ENCODE results near the gene PLXNB3.

DNA sequence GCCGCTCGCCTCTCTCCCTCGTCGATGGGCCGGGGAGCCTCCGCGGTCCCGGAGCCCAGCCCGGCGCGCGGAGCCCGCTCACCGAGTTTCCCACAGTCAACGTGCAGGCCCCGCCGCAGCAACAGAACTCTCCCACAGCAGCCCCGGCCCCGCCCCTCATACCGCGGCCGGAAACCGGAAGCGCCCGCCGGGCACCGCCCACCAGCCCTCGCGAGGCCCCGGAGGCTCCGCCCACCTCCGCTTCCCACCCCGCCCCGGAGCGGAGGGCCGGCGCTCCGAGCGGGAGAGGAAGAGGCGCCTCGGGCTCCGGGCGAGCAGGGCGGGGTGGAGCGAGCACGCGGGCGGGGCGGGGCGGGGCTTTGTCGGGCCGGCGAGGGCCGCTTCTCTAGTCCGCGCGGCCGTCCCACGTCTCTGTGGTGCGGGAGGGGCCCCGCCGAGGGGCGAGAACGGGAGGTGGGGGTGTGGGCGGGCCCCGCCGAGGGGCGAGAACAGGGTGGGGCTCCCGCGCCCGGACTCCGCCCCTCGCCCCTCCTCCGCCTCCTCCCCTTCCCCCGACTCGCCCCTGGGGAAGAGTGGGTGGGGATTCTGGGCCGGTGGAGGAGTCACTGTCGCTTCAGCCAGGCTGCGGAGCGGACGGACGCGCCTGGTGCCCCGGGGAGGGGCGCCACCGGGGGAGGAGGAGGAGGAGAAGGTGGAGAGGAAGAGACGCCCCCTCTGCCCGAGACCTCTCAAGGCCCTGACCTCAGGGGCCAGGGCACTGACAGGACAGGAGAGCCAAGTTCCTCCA is 39.6 kb upstream of the PLXNB3 start, which contains the start of the genes ABCD1 and BCAP31:
- TF ChIP-seq CTCF (IDR thresholded peaks at IDR 0.05): no peak
- peak; percentile 85 to 93 for TF ChIP-seq POLR2A (IDR thresholded peaks at IDR 0.05)
